T follicular helper cell (primary cell): ENCODE measurements around the gene SYNE2.
"Not testable (repeated sequence)": the region's sequence is repeated elsewhere in the genome, so short reads cannot be mapped to it uniquely, and the experiment has no call there.

Source experiments
- DNase-seq: peaks from one replicate; pipeline ENCODE4 v3.0.0-alpha.2; 2020; ENCODE audit warnings: low read depth

The SYNE2 gene

DNA sequence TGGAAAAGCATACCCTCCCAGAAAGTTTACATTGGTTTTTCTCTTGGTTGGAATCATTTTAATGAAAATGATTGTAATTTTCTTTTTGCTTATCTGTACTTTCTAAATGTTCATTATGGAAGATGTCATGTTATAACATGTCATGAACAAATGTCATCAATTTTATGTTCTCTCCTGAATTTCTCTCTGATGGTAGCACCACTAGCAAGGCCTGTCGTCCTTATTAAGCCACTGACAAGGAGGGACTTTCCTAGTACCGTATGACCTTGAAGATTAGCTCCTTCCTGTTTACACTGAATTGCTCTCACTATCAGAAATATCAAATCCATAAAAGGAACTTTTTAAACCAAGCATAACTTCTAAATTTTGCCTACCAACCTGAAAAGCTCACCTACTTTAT lies 342.4 kb downstream of the SYNE2 start:
- DNase-seq = no peak

DNA sequence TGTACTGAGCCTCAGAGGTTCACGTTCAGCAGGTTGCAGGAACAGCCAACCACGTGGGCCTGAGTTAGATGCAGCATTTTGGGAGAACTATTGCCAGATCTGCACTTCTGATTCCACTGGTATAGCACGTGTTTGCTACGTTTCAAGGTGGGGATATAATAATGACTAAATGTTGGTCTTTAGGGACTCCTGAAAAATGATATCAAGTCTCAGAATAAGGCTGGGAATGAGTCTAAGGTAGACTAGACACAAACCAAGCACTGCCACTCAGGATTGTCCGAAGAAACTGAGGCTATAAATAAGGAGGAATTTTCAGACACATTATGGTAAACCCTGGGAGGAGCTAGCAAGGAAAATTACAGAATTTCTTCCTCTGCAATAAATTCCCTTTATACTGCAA lies 343.3 kb downstream of the SYNE2 start:
- no peak for DNase-seq

DNA sequence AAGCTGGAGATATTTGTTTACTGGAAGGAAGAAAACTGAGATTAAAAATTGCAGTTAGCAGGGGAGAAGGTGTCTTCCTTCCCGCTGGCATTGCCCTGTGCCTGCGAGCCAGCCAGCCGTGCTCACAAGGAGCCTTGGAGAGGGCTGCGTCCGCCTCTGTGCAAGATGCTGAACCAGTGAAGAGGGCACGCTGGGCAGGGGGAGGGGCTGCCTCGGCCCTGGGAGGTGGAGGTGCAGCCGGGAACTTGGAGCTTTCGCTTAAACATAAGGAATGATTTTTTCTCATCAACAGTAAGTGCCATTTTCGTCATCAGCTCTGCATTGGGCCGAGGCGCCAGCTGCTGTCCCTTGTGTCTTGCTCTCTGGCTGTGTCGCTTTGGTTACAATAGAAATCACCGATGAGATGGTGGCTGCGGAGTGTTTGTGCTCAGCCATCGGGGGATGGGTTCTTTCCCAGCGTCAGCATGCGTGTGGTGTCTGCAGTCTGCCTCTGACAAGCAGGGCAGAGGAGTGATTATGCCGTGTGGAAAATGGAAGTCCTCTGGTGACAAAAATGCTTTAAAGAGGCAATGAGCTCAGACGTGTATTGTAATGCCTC lies 344.1 kb downstream of the SYNE2 start:
- DNase-seq = peak; percentile 11

DNA sequence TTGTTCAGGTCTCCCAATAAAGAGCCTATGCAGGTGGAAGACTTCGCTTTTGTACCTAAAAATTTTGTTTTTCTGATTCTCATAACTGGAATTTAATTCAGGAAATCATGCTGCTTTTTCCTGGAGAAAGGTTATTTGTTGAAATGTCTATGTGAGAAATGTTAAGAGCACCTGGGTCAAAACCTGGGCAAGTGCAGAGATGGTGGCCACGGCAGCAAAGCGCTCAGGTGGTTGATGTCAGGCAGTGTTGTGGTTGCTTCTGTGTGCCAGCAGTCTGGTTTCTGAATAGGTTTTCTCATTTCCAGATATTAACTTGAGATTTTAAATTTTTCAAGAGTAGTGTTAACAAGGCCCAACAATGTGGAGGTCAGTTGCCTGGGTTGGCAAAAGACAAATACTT lies 345.2 kb downstream of the SYNE2 start:
- DNase-seq = no peak

DNA sequence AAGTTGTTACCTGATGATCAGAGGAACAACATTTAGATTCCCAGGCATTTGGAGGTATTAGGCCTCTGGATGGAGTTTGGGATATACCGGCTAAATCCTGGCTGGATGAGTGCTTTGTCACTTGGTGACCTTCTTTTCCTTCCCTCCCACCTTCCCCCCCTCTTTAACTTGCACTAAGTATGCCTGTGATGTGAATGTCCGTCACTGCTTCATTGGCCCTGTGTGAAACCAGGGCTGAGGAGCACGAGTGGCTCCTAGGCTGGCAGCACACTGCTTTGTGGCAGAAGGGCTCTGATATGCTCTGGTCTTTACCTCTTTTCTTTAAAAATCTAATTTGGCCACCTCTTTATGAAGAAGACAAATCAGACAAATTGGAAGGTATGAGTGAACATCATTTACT lies 345.7 kb downstream of the SYNE2 start:
- no peak for DNase-seq

DNA sequence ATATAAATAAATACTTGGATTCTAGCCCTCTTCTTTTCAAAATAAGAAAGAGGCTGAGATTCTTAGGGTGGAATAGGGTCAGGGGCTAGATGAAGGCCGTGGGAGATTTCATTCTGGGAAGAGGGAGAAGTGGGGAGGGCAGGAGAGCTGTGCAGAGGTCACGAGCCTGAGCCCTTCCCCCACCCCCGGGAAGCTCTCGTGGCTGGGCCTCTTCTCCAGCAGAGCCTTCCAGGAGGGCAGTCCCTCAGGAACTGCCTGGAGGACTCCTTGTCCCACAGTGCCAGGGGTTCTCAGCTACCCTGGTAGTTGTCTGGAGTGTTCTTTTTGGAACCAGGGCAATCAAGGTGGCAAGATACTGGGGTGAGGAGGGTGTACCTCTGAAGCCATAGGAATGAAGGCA lies 347.4 kb downstream of the SYNE2 start:
- DNase-seq = no peak

DNA sequence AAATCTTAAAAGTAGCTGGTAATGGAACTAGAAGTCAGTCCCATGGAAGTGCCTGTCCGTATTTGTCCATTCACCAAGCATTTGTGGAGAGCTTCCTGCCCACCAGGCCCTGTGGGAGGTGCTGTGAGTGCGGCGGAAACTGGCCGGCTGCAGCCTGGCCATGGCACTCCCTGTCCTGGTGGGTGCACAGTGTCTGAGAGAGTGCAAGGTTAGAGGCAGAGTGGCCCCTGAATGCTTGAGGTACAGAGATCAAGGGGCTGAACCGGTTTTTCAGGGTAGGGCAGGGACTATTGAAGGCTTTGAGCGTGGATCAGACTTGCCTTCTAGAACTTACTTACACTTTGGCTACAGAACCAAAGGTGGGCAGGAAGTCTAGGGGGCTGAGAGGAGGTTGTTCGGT lies 348.5 kb downstream of the SYNE2 start:
- DNase-seq = no peak

DNA sequence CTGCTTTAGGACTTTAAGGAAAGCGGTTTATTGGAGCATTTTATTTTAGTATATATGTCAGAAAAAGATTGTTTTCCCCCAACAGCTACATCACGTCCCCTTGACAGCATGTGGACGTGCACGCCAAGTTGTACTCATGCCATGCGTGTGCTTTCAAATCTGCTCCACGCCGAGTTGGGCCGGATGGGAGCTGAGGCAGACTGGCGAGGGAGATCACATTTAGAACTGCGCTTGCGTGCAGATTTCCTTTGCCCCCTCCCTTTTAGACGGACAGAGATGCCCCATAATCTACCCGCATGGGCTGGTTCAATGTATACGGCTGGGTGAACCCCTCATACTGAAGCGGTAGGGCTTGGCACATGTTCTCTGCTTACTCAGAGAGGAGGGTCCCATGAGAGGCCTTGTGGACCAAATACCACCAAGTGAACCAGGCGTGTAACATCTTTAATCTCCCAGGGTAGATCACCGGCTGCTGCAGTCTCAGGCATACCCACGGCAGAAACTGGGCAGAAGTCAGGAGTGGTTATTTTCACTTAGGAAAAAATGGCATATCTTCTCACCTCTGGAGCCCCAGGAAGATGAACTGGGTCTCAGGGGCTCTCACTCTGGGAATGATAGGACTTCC lies 349.2 kb downstream of the SYNE2 start:
- DNase-seq = no peak

DNA sequence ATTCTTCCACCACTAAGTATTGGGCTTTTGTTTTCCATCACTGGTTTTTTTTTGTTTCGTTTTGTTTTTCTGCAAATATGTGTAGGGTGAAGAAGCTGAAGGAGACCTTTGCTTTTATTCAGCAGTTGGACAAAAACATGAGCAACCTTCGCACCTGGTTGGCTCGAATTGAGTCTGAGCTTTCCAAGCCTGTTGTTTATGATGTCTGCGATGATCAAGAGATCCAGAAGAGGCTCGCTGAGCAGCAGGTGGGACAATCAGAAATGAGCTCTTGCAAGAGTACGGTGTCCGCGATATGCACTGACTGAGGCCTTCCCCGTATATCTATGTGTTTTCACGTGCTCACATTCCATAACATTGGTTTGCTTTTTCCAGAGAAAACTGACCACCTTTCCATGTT lies 349.9 kb downstream of the SYNE2 start:
- DNase-seq = no peak

DNA sequence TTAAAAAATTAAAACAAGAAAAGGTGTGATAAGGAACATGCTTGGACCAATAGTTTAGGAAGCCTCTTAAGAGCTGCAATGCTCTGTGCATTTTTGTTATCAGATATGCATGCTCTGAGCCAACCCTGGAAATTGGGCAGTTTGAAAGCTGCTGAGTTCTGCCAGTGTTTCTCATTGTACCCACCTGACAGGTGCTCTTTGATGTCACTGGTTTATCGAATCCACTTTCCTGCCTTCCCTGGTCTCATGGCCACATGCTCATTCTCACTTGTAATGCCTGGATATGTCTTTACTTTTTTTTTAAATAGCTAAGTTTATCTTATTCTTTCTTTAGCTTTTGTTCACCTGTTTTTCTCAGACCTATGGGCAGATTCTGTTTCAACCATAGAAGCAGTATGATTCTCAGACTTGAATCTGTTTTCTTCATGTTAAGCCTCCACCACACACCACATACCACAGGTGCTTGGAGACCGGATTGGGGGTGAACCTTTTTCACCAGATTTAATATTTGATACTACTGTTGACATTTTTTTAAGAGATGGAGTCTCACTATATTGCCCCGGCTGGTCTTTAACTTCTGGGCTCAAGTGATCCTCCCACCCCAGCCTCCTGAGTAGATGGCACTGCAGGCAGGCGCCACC lies 350.7 kb downstream of the SYNE2 start:
- DNase-seq = no peak

DNA sequence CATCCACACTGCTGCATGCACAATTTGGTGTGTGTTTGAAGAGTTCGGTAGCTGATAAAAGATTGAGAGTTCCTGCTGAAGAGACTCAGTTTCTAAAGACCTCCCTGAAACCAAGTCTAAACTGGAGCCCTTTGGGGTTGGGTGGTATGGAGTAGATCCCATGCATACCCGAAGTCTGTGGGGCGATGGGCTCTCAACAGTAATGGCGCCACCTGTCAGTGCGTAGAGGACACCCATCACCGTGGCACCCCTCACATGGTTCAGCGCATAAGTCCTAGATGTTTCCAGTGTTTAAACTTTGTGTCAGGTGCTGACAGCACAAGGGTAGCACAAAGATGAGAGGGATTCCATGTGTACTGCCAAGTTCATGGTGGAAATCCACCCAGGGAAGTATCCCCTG lies 355.5 kb downstream of the SYNE2 start:
- no peak for DNase-seq

DNA sequence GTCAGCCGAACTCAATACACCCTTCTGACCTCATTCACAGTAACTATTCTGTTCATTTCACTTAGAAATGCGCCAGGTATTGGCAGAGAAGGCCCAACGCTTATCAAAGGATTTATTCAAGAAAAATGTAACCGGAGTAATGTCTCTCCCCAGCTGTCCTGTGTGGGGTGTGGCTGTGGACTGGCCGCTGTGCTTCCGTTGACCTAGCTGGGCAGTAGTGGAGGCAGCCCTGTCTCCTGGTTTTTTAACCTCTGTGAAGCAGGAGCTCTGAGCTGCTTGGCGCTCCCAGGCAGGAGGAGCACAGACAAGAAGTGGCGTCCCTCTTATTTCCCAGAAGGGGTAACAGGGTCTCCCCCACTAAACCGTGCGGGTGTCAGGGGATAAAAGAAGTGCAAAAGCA lies 356.2 kb downstream of the SYNE2 start:
- no peak for DNase-seq

DNA sequence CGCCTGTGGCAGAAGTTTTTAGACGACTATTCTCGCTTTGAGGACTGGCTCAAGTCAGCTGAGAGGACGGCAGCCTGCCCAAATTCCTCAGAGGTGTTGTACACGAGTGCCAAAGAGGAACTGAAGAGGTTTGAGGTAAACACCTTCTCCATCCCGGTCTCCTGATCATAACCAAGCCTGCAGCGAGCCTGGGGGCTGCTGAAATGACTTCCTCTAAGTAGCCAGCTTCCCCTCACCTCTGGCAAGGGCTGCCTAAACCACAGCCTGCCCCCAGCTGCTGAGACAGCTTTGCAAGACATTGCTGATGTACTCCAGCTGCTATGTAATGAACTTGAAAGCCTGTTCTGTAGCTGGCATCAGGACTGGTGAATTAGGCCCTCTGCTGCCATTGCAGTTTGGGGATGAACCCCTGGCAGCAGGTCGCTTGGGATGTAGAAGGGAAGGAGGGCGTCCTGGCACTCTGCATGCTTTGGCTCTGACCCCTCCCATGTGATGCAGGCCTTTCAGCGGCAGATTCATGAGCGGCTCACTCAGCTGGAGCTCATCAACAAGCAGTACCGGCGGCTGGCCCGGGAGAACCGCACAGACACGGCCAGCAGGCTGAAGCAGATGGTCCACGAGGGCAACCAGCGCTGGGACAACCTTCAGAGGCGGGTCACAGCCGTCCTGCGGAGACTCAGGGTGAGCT lies 356.8 kb downstream of the SYNE2 start:
- no peak for DNase-seq

DNA sequence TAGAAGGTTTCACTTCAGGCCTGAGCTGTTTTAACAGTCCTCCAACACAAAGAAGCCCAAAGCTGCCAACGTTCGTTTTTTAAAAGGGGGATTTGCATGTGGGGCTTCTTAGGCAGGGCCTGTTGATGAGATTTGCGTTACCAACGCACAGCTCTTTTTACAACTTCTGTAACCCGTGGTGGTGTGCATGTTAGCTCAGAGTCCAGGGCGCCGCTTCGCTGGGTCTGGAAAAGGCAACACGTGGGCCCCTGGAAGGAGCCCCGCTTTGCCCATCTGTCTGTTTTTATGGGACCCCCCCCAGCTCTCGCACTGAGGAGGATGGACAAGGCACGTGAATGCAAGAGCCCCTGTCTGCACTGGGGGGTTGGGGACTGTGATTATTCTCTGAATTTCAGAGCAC lies 357.4 kb downstream of the SYNE2 start:
- no peak for DNase-seq

DNA sequence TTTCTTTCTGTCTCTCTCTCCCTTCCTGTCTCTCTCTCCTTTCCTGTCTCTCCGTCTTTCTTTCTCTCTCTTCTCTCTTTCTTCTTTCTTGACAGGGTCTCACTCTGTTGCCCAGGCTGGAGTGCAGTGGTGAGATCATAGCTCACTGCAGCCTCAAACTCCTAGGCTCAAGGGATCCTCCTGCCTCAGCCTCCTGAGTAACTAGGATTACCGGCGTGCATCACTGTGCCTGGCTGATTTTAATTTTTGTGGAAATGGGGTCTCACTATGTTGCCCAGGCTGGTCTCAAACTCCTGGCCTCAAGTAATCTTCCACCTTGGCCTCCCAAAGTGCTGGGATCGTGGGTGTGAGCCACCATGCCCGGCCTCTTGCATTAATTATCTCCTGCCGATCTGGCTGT lies 358.1 kb downstream of the SYNE2 start:
- DNase-seq = not testable (repeated sequence)

DNA sequence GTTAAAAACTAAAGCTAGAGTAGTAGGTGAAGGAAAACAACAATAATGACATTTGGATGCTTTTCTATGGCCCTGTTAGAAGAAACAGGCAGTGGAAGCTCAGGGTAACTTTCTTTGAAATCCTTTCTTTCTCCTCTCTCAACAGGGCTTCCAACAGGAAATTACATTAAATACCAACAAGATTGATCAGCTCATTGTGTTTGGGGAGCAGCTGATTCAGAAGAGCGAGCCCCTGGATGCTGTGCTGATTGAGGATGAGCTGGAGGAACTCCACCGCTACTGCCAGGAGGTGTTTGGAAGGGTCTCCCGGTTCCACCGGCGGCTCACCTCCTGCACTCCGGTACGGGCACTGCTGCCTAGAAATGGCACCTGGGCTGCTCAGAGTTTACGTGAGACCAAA lies 359.9 kb downstream of the SYNE2 start:
- no peak for DNase-seq

DNA sequence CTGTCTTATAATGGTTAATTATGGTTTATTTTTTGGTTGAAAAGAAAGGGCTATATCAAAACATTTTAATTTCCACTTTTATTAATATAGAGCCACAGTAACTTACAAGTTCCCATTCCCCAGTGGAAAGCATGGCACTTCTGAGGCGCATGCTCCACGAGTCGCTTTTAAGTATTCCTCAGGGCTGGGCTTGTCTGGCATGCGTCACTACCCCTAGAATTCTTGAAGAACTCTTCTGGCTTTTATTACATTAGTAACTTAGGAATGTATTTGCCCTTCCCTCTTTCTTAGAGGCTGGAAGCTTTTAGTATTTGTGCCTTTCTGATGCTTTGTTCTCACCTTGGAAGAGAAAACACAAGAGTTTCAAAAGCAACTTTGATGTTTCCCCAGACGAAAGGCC lies 360.3 kb downstream of the SYNE2 start:
- DNase-seq = no peak

DNA sequence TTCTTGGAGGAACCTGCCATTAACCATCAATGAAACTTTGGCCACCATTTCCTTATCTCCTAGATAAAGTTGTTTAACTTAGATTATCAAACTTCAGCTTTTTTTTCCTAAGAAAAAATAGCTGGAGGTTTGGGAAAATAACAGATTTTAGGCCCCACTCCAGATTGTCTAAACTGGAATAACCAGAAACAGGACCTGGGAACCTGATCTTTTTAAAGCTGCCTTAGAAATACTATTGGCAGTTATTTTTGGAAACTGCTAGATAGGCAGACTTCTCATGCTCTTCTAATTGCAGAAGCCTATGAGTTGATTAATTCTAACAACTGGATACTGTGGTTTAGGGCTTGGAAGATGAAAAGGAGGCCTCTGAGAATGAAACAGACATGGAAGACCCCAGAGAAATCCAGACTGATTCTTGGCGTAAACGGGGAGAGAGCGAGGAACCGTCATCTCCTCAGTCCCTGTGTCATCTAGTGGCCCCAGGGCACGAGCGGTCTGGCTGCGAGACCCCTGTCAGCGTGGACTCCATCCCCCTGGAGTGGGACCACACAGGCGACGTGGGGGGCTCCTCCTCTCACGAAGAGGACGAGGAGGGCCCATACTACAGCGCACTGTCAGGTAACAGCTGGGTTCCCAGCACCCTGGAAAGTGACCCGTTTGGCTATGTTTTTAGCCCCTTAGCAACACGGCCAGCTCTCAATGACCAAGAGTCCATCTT lies 361.2 kb downstream of the SYNE2 start:
- no peak for DNase-seq

DNA sequence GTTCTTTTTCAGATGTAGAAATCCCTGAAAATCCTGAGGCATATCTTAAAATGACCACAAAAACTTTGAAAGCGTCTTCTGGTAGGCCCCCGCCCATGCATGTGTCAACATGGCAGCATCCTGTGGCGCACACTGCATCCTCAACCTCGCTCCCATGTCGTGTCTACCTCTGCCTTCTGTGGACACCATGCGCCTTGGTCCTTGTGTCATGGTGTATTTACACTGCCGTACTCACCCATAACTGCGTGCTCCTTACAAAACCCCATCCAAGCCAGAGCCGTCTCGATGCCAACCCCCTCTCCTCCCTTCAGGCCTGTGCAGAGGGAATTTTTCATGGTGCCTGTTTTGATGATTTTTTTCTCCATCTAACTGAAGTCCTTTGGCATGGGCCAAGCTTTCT lies 362.5 kb downstream of the SYNE2 start:
- DNase-seq = no peak

DNA sequence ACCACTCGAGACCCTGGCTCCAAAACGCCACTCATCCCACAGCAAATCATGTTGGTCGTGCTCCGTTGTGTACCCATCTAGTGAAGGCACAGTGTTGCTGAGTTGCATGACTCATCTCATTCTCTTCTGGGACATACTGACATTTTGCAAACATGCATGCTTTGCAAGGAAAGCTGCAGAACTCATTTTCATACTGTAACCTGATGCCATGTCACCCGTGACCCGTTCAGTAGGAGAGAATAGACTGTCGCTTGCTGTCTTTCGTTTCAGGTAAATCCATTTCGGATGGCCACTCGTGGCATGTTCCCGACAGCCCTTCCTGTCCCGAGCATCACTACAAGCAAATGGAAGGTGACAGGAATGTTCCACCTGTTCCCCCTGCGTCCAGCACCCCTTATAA lies 363.2 kb downstream of the SYNE2 start:
- no peak for DNase-seq

DNA sequence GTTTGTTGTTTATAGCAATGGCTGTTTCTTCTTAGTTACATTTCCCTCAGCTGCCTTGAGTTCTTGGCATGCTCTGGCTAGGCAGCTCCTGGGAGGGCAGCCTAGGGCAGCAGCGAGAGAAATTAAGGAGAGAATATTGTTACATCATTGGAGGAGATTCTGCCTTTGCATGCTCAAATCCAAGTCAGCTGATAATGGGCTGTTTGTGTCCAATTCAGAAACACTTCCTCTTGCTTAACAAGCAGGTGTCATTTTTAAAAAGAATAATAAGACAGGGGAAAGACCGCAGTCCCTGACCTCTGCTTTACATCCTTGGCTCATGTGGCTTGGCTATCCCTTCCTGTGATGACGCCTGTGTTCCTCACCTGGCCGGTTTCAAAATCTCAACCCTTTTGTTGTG lies 364.5 kb downstream of the SYNE2 start:
- DNase-seq = no peak

DNA sequence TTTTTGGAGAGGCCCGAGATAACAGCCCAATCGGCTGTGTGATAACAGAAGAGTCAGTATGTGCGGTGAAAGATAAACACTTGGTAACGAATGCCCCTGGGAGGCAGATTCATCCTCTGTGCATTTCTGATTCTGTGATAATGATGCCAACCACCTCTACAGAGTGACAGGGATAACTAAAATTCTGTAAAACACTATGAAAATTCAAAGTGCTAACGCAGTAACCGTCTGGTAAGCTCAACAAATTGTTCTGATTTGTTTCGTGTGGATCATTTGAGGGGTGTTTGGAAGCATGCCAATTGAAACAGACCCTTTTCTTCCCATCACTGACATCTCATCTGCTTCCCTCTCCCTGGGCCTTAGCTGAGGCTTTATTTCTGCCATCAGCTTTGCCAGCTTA lies 365.0 kb downstream of the SYNE2 start:
- DNase-seq = no peak
